ENCODE data around the gene ARHGAP31. TPM values are rescaled to one million over a fixed set of nuclear protein-coding genes. Genes with fewer than 3 reads are reported as not detected.

ARHGAP31 gene
- total and polyA plus RNA-seq, 2 of the 8 experiments (the other 6 are each of a cell fraction or from before 2014, with no cell fraction given) = 1.1 to 7.6 TPM

DNA sequence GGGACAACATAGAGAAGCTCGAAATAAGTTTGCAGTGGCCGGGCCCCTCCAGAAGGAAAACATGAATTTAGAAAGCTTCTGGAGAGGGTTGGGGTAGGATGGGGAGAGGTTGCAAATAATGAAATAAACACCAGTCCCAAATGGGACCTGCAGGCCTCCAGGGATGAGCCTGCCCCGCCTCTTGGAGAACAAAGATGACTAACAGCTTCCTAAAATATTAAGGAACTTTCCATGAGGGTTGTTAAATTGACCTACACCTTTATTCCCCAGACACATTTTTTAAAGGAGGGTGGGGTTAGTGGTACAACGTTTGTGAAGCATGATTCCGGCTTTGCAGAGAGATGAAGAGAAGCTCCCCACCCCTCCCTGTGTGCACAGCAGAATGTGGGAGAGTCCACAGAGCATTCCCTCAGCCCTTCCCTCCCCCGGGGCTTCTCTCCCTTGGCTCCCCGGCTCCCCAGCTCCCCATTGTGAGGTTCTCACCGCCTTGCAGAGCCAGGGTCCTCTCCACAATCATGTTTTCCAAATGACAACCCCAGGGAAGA lies 84.1 kb downstream of the ARHGAP31 start (continued):
- TF ChIP-seq EGR1 (IDR thresholded peaks at IDR 0.05; ENCODE audit: borderline replicate concordance, low read depth, low read length) (no peak), RXRA (IDR thresholded peaks at IDR 0.05; ENCODE audit: insufficient read depth, low read depth, low read length) (no peak), SUZ12 (IDR thresholded peaks at IDR 0.05; ENCODE audit: low read length) (no peak)

All from H1 (cell line).